Activated CD8-positive, alpha-beta memory T cell treated with anti-CD3 and anti-CD28 coated beads for 4 hours (primary cell): Measurements from ENCODE around the gene IL11.

ENCODE experiments used
- DNase-seq, 2 donors: peaks; one replicate each; pipeline ENCODE4 v3.0.0-alpha.2; 2020; ENCODE audit warnings: low read depth in 2 of 2

IL11 gene

GRCh38 chr19:55325172-55325571 is 45.1 kb downstream of the IL11 start, which contains the start of gene TMEM150B:
Gene TMEM150B, minus strand, starts transcription at chr19:55325341. Its CDS starts 4,305 bp downstream, at chr19:55321036.
- DNase-seq, result no peak

- no peak for DNase-seq
These were observed 45.6 kb downstream of the IL11 start for GRCh38 chr19:55324662-55325061.

GRCh38 chr19:55322204-55322885 is 47.9 kb downstream of the IL11 start:
- no peak for DNase-seq

GRCh38 chr19:55321466-55322137 is 48.7 kb downstream of the IL11 start:
- no peak for DNase-seq

- DNase-seq, result no peak
These were observed 49.3 kb downstream of the IL11 start for GRCh38 chr19:55320844-55321419.

DNA sequence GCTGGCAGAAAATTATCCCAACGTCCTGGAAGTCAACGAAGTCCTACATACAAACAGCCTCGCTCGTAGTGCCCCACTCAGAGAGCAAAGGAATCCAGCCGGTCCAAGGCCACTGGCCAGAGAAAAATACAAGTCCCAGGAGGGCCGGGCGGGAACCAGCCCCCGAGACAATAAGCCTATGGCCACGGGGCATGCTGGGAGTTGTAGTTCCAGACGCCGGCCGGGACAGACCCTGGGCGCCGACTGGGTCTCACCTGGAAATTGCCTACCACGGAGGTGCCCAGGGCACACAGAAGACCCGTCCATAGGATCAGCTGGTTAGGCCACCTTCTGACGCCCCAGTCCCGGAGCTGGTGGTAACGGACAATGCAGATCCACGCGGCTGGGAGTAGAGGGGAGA is 50.5 kb downstream of the IL11 start:
- no peak for DNase-seq

DNA sequence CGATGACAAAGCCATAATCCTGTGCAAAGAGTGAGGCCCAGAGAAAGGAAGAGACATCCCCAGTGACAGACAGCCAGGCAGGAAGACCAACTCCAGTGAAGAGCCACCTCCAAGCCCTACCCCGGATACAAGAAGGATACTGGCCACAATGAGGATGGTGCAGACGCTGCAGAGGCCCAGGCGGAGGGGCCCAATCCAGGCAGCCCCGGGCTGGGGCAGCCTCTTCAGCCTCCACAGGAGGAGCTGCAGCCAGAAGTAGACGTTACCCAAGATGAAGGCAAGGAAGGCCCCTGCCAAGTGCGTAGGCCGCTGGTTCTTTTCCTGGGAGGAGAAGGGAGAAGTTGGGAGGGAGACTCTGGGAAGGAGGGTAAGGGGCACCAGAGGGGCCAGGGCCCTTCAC is 53.6 kb downstream of the IL11 start:
- no peak for DNase-seq

- DNase-seq, result no peak
These were observed 54.2 kb downstream of the IL11 start for GRCh38 chr19:55315956-55316525.

DNA sequence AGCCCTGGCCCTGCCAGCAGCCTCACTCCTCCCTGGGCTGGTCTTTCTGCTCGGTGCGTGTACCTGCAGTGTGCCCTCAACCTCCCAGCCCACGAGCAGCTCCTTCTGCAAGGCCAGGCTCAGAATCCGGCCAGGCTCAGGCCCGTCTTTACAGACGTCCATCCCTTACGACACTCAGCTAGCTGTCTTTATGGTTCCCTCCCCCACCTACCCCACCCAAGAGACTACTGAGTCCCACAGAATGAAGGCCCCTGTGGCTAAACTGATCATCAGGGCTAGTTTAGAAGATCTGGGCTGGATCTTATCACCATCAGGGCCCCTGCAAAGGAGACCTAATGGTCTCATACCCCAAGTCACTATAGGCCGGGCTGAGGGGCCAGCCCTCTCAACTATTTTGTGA is 55.9 kb downstream of the IL11 start:
- DNase-seq, result no peak
